SK-N-SH (cell line): ENCODE data around the gene TTLL7. TPM values are rescaled to one million over a fixed set of nuclear protein-coding genes. Genes with fewer than 3 reads are reported as not detected.

ENCODE experiments used
- CTCF ChIA-PET: fragments of 300-600, 350-600 bp; formaldehyde crosslinking; extraction: SDS; loops from one replicate; lab custom pipeline; 2021; lab: Yijun Ruan, JAX
- POLR2A ChIA-PET: fragments of 350-600 bp; sonication (Branson Sonifier 250); formaldehyde crosslinking; extraction: SDS; loops from one replicate; lab custom pipeline; 2020; ENCODE audit warnings: antibody characterized with exemption, inconsistent platforms; lab: Yijun Ruan, JAX
- DNase-seq: peaks from one replicate; pipeline ENCODE4 v3.0.0; 2012
- H2AFZ ChIP-seq: fragments of 200-600 bp; sonication (generic); 2 replicates; pipeline ENCODE4 v1.8.1; 2016; ENCODE audit warnings: antibody characterized with exemption, mild to moderate bottlenecking, low read depth
- H3F3A ChIP-seq: fragments of 200-600 bp; sonication (generic); replicated peaks from 2 replicates; pipeline ENCODE3; 2016; ENCODE audit warnings: antibody characterized with exemption, mild to moderate bottlenecking; ENCODE audit not compliant: insufficient read depth
- H3K27ac ChIP-seq, 2 experiments: fragments of 200-500 bp in 1 of 2; fragments of 200-600 bp in 1 of 2; sonication (Bioruptor generic) in 1 of 2; sonication (generic), shearing (Covaris generic) in 1 of 2; 2 replicates each; pipeline versions ENCODE4 v1.5.1 to v1.6.1; 2014 to 2016; ENCODE audit warnings: low read depth in 2 of 2, inconsistent platforms in 1 of 2, low read length in 1 of 2, mild to moderate bottlenecking in 1 of 2, mixed read lengths in 1 of 2
- H3K27me3 ChIP-seq: fragments of 200-600 bp; sonication (generic), shearing (Covaris generic); 2 replicates; pipeline ENCODE4 v1.6.1; 2016; ENCODE audit warnings: mixed run types; ENCODE audit not compliant: insufficient read depth
- H3K36me3 ChIP-seq, 2 experiments: fragments of 200-500 bp in 1 of 2; fragments of 200-600 bp in 1 of 2; sonication (Bioruptor generic) in 1 of 2; sonication (generic) in 1 of 2; replicated peaks in 1 of 2; 2 replicates each; pipeline versions ENCODE3 to v1.5.1; 2014 to 2016; ENCODE audit warnings: low read length in 1 of 2, mild to moderate bottlenecking in 1 of 2; ENCODE audit not compliant: insufficient read depth in 2 of 2, control insufficient read depth in 1 of 2
- H3K4me1 ChIP-seq, 2 experiments: fragments of 200-500 bp in 1 of 2; fragments of 200-600 bp in 1 of 2; sonication (Bioruptor generic) in 1 of 2; sonication (generic), shearing (Covaris generic) in 1 of 2; 2 replicates each; pipeline versions ENCODE4 v1.5.1 to v1.6.1; 2014 to 2016; ENCODE audit warnings: low read depth in 1 of 2, low read length in 1 of 2, mixed run types in 1 of 2; ENCODE audit not compliant: insufficient read depth in 2 of 2, control insufficient read depth in 1 of 2
- H3K4me2 ChIP-seq: fragments of 200-600 bp; sonication (generic), shearing (Covaris generic); 2 replicates; pipeline ENCODE4 v1.6.1; 2017; ENCODE audit warnings: mixed run types
- H3K4me3 ChIP-seq, 2 experiments: fragments of 200-500 bp in 1 of 2; fragments of 200-600 bp in 1 of 2; sonication (Bioruptor generic) in 1 of 2; sonication (generic), shearing (Covaris generic) in 1 of 2; 2 replicates each; pipeline versions ENCODE4 v1.5.1 to v1.8.1; 2014 to 2016; ENCODE audit warnings: low read depth in 2 of 2, inconsistent platforms in 1 of 2, low read length in 1 of 2, mild to moderate bottlenecking in 1 of 2, mixed read lengths in 1 of 2, moderate library complexity in 1 of 2
- H3K79me2 ChIP-seq: fragments of 200-600 bp; sonication (generic); 2 replicates; pipeline ENCODE4 v1.8.1; 2017; ENCODE audit warnings: mild to moderate bottlenecking; ENCODE audit not compliant: insufficient read depth
- H3K9ac ChIP-seq: fragments of 200-600 bp; sonication (generic); 2 replicates; pipeline ENCODE4 v1.6.1; 2017; ENCODE audit warnings: mixed run types
- H3K9me2 ChIP-seq: fragments of 200-600 bp; sonication (generic); 2 replicates; pipeline ENCODE4 v1.6.1; 2017; ENCODE audit warnings: mixed run types
- H3K9me3 ChIP-seq: fragments of 200-600 bp; sonication (generic); 2 replicates; pipeline ENCODE4 v1.6.1; 2017; ENCODE audit warnings: mixed run types, mild to moderate bottlenecking, moderate library complexity
- H4K20me1 ChIP-seq: fragments of 200-600 bp; sonication (generic); 2 replicates; pipeline ENCODE4 v1.6.1; 2017; ENCODE audit warnings: mild to moderate bottlenecking, mixed run types; ENCODE audit not compliant: insufficient read depth
- ELF1 ChIP-seq: IDR thresholded peaks from 2 replicates; pipeline ENCODE4 v1.4.0; 2012
- EZH2phosphoT487 ChIP-seq: fragments of 200-600 bp; sonication (generic); IDR thresholded peaks from 2 replicates; pipeline ENCODE4 v1.6.1; 2017; ENCODE audit warnings: low read depth, mixed run types, mild to moderate bottlenecking, antibody characterized with exemption, moderate library complexity, borderline replicate concordance
- FOSL2 ChIP-seq: IDR thresholded peaks from 2 replicates; pipeline ENCODE4 v1.4.0; 2012; ENCODE audit warnings: low read depth, mild to moderate bottlenecking, moderate library complexity, borderline replicate concordance
- FOXJ3 ChIP-seq: sonication (generic); formaldehyde crosslinking; IDR thresholded peaks from 2 replicates; pipeline ENCODE4 v1.5.1; 2020; ENCODE audit warnings: mild to moderate bottlenecking, missing genetic modification reagents
- MXI1 ChIP-seq: IDR thresholded peaks from 2 replicates; pipeline ENCODE4 v1.6.1; 2012; ENCODE audit warnings: mild to moderate bottlenecking, low read depth, low read length, improper control_type of control experiment
- NFIC ChIP-seq: IDR thresholded peaks from 2 replicates; pipeline ENCODE4 v1.4.0; 2012; ENCODE audit warnings: borderline replicate concordance
- RFX5 ChIP-seq: IDR thresholded peaks from 2 replicates; pipeline ENCODE4 v1.6.1; 2012; ENCODE audit warnings: mild to moderate bottlenecking, improper control_type of control experiment, low read length
- RXRA ChIP-seq: IDR thresholded peaks from 2 replicates; pipeline ENCODE4 v1.4.0; 2012; ENCODE audit warnings: low read depth, mild to moderate bottlenecking, borderline replicate concordance
- SIN3A ChIP-seq: IDR thresholded peaks from 2 replicates; pipeline ENCODE4 v1.6.1; 2012; ENCODE audit warnings: low read depth, mild to moderate bottlenecking, low read length, moderate library complexity, borderline replicate concordance
- SMC3 ChIP-seq: IDR thresholded peaks from 2 replicates; pipeline ENCODE4 v1.6.1; 2012; ENCODE audit warnings: low read depth, low read length, improper control_type of control experiment
- TAF1 ChIP-seq: IDR thresholded peaks from 2 replicates; pipeline ENCODE4 v1.6.1; 2012; ENCODE audit warnings: low read depth, mild to moderate bottlenecking, low read length, moderate library complexity, borderline replicate concordance
- WGBS: methylation state at CpG from one replicate; pipeline ENCODE4 v1.1.6; 2017; ENCODE audit warnings: low lambda C conversion rate; 5-methylcytosine and 5-hydroxymethylcytosine counted together
- polyA plus RNA-seq, 3 experiments: library from polyadenylated mRNA; depleted of rRNA; stranded (reverse); fragments of >200 nt; gene quantifications; 2 replicates each; pipeline ENCODE4 v1.2.3, GENCODE V29; 2012
- TF ChIP-seq, protein P1 (sequence below): IDR thresholded peaks from 2 replicates; pipeline ENCODE4; 2012
- TF ChIP-seq, protein P2 (sequence below): fragments of 150-350 bp; IDR thresholded peaks from 2 replicates; pipeline ENCODE4 v1.6.1; 2016; ENCODE audit warnings: mild to moderate bottlenecking, low read depth, low read length
- TF ChIP-seq, protein P3 (sequence below): IDR thresholded peaks from 2 replicates; pipeline ENCODE4 v1.6.1; 2012; ENCODE audit warnings: mild to moderate bottlenecking, low read depth, low read length, moderate library complexity
- TF ChIP-seq, protein P4 (sequence below): fragments of 200-600 bp; sonication (generic); IDR thresholded peaks from 2 replicates; pipeline ENCODE4 v1.6.1; 2017; ENCODE audit warnings: antibody characterized with exemption, mild to moderate bottlenecking, moderate library complexity

Gene TTLL7
- polyA plus RNA-seq, 1 of the 3 experiments (the other 2 are of a cell fraction), result 7.3 TPM

DNA sequence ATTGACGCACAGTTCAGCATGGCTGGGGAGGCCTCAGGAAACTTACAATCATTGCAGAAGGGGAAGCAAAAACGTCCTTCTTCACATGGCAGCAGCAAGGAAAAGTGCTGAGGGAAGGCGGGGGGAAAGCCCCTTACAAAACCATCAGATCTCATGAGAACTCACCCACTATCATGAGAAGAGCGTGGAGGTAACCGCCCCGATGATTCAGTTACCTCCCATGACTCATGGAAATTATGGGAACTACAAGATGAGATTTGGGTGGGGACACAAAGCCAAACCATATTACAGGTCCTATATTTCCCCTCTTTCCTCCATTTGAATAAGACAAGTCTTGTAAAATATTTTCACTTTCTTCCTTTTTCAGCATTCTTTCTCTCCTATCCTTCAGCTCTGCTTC is 7.7 kb upstream of the TTLL7 start (continued):
- TF ChIP-seq, protein P1, sequence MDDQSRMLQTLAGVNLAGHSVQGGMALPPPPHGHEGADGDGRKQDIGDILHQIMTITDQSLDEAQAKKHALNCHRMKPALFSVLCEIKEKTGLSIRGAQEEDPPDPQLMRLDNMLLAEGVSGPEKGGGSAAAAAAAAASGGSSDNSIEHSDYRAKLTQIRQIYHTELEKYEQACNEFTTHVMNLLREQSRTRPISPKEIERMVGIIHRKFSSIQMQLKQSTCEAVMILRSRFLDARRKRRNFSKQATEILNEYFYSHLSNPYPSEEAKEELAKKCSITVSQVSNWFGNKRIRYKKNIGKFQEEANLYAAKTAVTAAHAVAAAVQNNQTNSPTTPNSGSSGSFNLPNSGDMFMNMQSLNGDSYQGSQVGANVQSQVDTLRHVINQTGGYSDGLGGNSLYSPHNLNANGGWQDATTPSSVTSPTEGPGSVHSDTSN, result no peak
- TF ChIP-seq TAF1 (no peak), SMC3 (no peak), EZH2phosphoT487 (no peak), ELF1 (no peak)
- TF ChIP-seq, all 33 proteins: peak for 0

DNA sequence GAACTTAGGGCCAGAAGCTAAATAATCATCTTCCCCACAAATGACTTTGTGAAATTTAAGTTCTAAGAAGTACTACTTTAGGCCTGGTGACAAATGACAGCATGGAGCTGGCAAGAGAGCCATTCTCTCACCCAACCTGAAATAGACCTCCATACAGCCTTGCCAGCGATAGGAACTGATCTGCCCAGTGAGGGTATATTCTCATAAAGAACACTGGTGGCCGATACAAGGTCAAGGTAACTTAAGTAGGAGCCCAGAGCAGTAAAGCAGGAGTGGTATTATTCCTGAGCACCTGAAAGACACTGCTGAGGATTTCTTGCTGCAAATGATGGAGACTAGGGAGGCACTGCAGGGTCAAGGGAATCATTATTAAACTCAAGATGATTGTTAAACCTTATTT is 2.6 kb upstream of the TTLL7 start:
- Histone ChIP-seq H3K27me3 (no peaks in the 10 kb centered on the region), H3K79me2 (no peaks in the 10 kb centered on the region), H3K9me3 (no peaks in the 10 kb centered on the region), H3K4me2 (no peak overlapping the region), H3K9ac (no peak overlapping the region), H3K4me3 (no peak overlapping the region), H3K27ac (no peak overlapping the region), H3K4me1 (peaks cover 0 to 6% of the 10 kb centered on the region in 2 experiments; a peak in 3 of 4 replicates), H3K9me2 (no peaks in the 10 kb centered on the region), H3K36me3 (no peaks in the 10 kb centered on the region), H4K20me1 (no peaks in the 10 kb centered on the region), H3F3A (peaks cover 12% of the 10 kb centered on the region), H2AFZ (no peak overlapping the region)
- no peak for TF ChIP-seq FOXJ3 (CRISPR knock-in tag)
- no peak for TF ChIP-seq RFX5
- no peak for TF ChIP-seq RXRA
- TF ChIP-seq SMC3, result no peak
- TF ChIP-seq, protein P2, sequence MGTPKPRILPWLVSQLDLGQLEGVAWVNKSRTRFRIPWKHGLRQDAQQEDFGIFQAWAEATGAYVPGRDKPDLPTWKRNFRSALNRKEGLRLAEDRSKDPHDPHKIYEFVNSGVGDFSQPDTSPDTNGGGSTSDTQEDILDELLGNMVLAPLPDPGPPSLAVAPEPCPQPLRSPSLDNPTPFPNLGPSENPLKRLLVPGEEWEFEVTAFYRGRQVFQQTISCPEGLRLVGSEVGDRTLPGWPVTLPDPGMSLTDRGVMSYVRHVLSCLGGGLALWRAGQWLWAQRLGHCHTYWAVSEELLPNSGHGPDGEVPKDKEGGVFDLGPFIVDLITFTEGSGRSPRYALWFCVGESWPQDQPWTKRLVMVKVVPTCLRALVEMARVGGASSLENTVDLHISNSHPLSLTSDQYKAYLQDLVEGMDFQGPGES, result no peak
- TF ChIP-seq FOSL2, result no peak
- TF ChIP-seq MXI1, result no peak
- no peak for TF ChIP-seq NFIC
- TF ChIP-seq, protein P3, sequence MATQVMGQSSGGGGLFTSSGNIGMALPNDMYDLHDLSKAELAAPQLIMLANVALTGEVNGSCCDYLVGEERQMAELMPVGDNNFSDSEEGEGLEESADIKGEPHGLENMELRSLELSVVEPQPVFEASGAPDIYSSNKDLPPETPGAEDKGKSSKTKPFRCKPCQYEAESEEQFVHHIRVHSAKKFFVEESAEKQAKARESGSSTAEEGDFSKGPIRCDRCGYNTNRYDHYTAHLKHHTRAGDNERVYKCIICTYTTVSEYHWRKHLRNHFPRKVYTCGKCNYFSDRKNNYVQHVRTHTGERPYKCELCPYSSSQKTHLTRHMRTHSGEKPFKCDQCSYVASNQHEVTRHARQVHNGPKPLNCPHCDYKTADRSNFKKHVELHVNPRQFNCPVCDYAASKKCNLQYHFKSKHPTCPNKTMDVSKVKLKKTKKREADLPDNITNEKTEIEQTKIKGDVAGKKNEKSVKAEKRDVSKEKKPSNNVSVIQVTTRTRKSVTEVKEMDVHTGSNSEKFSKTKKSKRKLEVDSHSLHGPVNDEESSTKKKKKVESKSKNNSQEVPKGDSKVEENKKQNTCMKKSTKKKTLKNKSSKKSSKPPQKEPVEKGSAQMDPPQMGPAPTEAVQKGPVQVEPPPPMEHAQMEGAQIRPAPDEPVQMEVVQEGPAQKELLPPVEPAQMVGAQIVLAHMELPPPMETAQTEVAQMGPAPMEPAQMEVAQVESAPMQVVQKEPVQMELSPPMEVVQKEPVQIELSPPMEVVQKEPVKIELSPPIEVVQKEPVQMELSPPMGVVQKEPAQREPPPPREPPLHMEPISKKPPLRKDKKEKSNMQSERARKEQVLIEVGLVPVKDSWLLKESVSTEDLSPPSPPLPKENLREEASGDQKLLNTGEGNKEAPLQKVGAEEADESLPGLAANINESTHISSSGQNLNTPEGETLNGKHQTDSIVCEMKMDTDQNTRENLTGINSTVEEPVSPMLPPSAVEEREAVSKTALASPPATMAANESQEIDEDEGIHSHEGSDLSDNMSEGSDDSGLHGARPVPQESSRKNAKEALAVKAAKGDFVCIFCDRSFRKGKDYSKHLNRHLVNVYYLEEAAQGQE, result no peak
- no peak for TF ChIP-seq SIN3A
- TF ChIP-seq, protein P4, sequence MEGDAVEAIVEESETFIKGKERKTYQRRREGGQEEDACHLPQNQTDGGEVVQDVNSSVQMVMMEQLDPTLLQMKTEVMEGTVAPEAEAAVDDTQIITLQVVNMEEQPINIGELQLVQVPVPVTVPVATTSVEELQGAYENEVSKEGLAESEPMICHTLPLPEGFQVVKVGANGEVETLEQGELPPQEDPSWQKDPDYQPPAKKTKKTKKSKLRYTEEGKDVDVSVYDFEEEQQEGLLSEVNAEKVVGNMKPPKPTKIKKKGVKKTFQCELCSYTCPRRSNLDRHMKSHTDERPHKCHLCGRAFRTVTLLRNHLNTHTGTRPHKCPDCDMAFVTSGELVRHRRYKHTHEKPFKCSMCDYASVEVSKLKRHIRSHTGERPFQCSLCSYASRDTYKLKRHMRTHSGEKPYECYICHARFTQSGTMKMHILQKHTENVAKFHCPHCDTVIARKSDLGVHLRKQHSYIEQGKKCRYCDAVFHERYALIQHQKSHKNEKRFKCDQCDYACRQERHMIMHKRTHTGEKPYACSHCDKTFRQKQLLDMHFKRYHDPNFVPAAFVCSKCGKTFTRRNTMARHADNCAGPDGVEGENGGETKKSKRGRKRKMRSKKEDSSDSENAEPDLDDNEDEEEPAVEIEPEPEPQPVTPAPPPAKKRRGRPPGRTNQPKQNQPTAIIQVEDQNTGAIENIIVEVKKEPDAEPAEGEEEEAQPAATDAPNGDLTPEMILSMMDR, result no peak
- POLR2A ChIA-PET, result no interaction called here
- CTCF ChIA-PET, result interaction anchor here (0.6 kb wide), 1 partner anchor 36 kb away, joined by 3 read pairs; no protein-coding TSS in a partner anchor
- WGBS, result 100% methylated on average over 2 of the region's 2 CpGs
- DNase-seq, result no peak
